Right atrium auricular region (tissue), 2 donors: ENCODE data around the gene ARMC2. TPM values are rescaled to one million over a fixed set of nuclear protein-coding genes. Genes with fewer than 3 reads are reported as not detected.

Source experiments
- DNase-seq: peaks from one replicate; pipeline ENCODE4 v3.0.0-alpha.2; 2019; ENCODE audit warnings: low spot score
- H3K27ac ChIP-seq, 2 donors: fragments of 200-600 bp; sonication (generic); 1 replicate in 1 of 2; 2 replicates in 1 of 2; pipeline ENCODE4 v1.5.1; 2016 to 2019
- H3K27me3 ChIP-seq, 2 donors: fragments of 200-600 bp; sonication (generic); one replicate each; pipeline versions ENCODE4 v1.5.1 to v1.6.0; 2017 to 2019
- H3K36me3 ChIP-seq: fragments of 200-600 bp; sonication (generic); one replicate; pipeline ENCODE4 v1.5.1; 2016
- H3K4me1 ChIP-seq, 2 donors: fragments of 200-600 bp; sonication (generic); one replicate each; pipeline versions ENCODE4 v1.5.1 to v1.6.0; 2017 to 2019
- H3K4me3 ChIP-seq, 2 donors: fragments of 200-600 bp; sonication (generic); 1 replicate in 1 of 2; 2 replicates in 1 of 2; pipeline ENCODE4 v1.5.1; 2017 to 2019; ENCODE audit warnings: mild to moderate bottlenecking in 1 of 2, moderate library complexity in 1 of 2
- H3K9me3 ChIP-seq, 2 donors: fragments of 200-600 bp; sonication (generic); one replicate each; pipeline ENCODE4 v1.5.1; 2019
- total RNA-seq, 2 donors: library from RNA; depleted of rRNA; stranded (reverse); fragments of >200 nt; gene quantifications; one replicate each; pipeline ENCODE4 v1.1.0, GENCODE V29; 2016
- TF ChIP-seq, protein P1 (sequence below), 2 donors: fragments of 200-600 bp; sonication (generic); IDR thresholded peaks; one replicate each; pipeline ENCODE4 v1.5.1; 2019; ENCODE audit warnings: antibody characterized with exemption in 2 of 2

Gene ARMC2
- total RNA-seq, 2 donors from 2014 or later, result 5.3 to 5.5 TPM

DNA sequence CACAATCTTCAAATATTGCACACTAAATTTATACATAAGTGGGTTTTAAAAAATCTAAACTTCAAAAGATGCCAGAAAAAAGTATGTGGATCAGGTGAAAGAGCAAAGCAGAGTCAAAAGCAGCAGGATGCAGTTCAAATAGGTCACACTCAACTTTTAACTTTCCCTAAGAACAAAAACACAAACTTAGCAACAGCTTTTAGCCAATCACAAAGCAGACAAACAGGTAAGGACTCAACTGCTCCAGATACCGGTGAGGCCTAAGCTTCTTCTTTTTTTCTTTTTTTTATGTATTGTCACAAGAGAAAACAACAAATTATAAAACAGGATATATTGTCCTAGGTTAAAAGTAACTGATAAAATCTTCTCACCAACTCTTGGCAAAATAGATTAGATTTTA lies 171.7 kb downstream of the ARMC2 start:
- no peaks in the 10 kb centered on the region for H3K27me3 ChIP-seq
- no peaks in the 10 kb centered on the region for H3K9me3 ChIP-seq
- no peak overlapping the region for H3K27ac ChIP-seq
- no peaks in the 10 kb centered on the region for H3K36me3 ChIP-seq
- TF ChIP-seq, protein P1, sequence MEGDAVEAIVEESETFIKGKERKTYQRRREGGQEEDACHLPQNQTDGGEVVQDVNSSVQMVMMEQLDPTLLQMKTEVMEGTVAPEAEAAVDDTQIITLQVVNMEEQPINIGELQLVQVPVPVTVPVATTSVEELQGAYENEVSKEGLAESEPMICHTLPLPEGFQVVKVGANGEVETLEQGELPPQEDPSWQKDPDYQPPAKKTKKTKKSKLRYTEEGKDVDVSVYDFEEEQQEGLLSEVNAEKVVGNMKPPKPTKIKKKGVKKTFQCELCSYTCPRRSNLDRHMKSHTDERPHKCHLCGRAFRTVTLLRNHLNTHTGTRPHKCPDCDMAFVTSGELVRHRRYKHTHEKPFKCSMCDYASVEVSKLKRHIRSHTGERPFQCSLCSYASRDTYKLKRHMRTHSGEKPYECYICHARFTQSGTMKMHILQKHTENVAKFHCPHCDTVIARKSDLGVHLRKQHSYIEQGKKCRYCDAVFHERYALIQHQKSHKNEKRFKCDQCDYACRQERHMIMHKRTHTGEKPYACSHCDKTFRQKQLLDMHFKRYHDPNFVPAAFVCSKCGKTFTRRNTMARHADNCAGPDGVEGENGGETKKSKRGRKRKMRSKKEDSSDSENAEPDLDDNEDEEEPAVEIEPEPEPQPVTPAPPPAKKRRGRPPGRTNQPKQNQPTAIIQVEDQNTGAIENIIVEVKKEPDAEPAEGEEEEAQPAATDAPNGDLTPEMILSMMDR (IDR thresholded peaks at IDR 0.05), result no peak
- no peak for DNase-seq
- H3K4me1 ChIP-seq, result peaks cover 0 to 46% of the 10 kb centered on the region in 2 donors
- no peak overlapping the region for H3K4me3 ChIP-seq

DNA sequence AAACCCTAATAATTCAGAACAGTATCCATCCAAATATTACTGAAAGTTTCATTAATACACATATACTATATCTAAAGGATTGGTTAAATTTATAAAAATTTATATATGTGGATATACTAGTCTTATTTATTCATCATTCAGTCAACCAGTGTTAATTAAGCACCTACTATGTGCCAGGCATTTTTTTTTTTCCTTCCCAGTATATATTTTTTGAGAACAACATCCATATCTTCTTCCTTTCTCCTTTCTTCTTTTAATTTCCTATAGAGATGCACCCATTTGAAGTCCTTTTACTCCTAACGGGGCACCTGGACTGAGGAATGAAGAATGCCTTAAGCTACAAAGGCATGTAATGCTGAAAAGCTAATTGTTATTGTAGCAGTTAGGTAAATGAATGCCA lies 173.6 kb downstream of the ARMC2 start:
- no peak overlapping the region for H3K27ac ChIP-seq

GRCh38 chr6:109023356-109023925 lies 175.2 kb downstream of the ARMC2 start:
- no peaks in the 10 kb centered on the region for H3K9me3 ChIP-seq
- H3K4me3 ChIP-seq, result no peak overlapping the region
- H3K27me3 ChIP-seq, result no peaks in the 10 kb centered on the region
- no peaks in the 10 kb centered on the region for H3K36me3 ChIP-seq
- H3K4me1 ChIP-seq, result peaks cover 0 to 44% of the 10 kb centered on the region in 2 donors
- TF ChIP-seq, protein P1 (IDR thresholded peaks at IDR 0.05), result no peak
- no peak for DNase-seq
- H3K27ac ChIP-seq, result peak overlapping the region in 1 of 2 donors; percentile 24

More for the DNA sequence above, 173.6 kb downstream of the ARMC2 start:
- H3K36me3 ChIP-seq, result no peaks in the 10 kb centered on the region
- TF ChIP-seq, protein P1 (IDR thresholded peaks at IDR 0.05), result no peak
- peaks cover 0 to 44% of the 10 kb centered on the region in 2 donors for H3K4me1 ChIP-seq
- no peak overlapping the region for H3K4me3 ChIP-seq
- H3K9me3 ChIP-seq, result no peaks in the 10 kb centered on the region
- H3K27me3 ChIP-seq, result no peaks in the 10 kb centered on the region
- no peak for DNase-seq

Other genes with a start within 250 kb of the ARMC2 start
- gene SESN1, start 246.4 kb downstream of the ARMC2 start, total RNA-seq, result 10 to 100 TPM; 35.1 to 55.7 TPM
- 10 to 100 TPM in 1 of 2 donors, 1 to 10 TPM in 1; 6.9 to 15.6 TPM for gene CEP57L1, start 247.1 kb downstream of the ARMC2 start, total RNA-seq